Left ventricle myocardium superior (tissue), 1 donor: Measurements from ENCODE around the gene USP6NL. TPM values are rescaled to one million over a fixed set of nuclear protein-coding genes. Genes with fewer than 3 reads are reported as not detected.

Experiments
- ATAC-seq: fragments of 200-7000 bp; cut with Tn5 transposase; one replicate; pipeline ENCODE4 v1.9.1; 2020; ENCODE audit warnings: mild to moderate bottlenecking, moderate library complexity
- DNase-seq: peaks from one replicate; pipeline ENCODE4 v3.0.0-alpha.2; 2020
- intact Hi-C: fragments of 100-400 bp; cut with micrococcal nuclease; formaldehyde crosslinking; loops from one replicate; pipeline ENCODE4 v1.11.0; 2022
- total RNA-seq: library from RNA; stranded (reverse); fragmentation: NEBNext Ultra II Directional; extraction: Animal tissue kit (Norgen Biotek cat#: 25700); gene quantifications from one replicate; pipeline ENCODE4 v1.2.1, GENCODE V29; 2021
- donor health status: DM: no; HTN: yes; CAD: no; lungs with severe emphysema.

The USP6NL gene
- total RNA-seq, 1 donor from 2014 or later, result 6.9 TPM

GRCh38 chr10:11465406-11465805 lies 146.0 kb downstream of the USP6NL start:
- ATAC-seq, result no peak
- intact Hi-C loops, result no loop called here
- no peak for DNase-seq

GRCh38 chr10:11463111-11463510 lies 148.3 kb downstream of the USP6NL start:
- DNase-seq (no peak), ATAC-seq (no peak)
- intact Hi-C loops, result no loop called here

GRCh38 chr10:11462071-11462470 lies 149.4 kb downstream of the USP6NL start:
- DNase-seq, result no peak
- ATAC-seq, result no peak
- intact Hi-C loops, result no loop called here

- intact Hi-C loops, result no loop called here
- no peak for ATAC-seq
Measured at GRCh38 chr10:11457336-11457735, 154.1 kb downstream of the USP6NL start.

GRCh38 chr10:11454958-11455566 lies 156.4 kb downstream of the USP6NL start:
- intact Hi-C loops, result no loop called here
- DNase-seq (no peak), ATAC-seq (no peak)

More at GRCh38 chr10:11457336-11457735, 154.1 kb downstream of the USP6NL start:
- DNase-seq, result no peak

GRCh38 chr10:11454160-11454559 lies 157.3 kb downstream of the USP6NL start:
- intact Hi-C loops, result no loop called here
- DNase-seq (no peak), ATAC-seq (no peak)

GRCh38 chr10:11451640-11452260 lies 159.7 kb downstream of the USP6NL start:
- intact Hi-C loops, result no loop called here
- DNase-seq, result no peak
- no peak for ATAC-seq

- intact Hi-C loops, result no loop called here
- no peak for ATAC-seq
- no peak for DNase-seq
Measured at GRCh38 chr10:11450427-11450826, 161.0 kb downstream of the USP6NL start.

- intact Hi-C loops, result no loop called here
- ATAC-seq (no peak), DNase-seq (no peak)
Measured at GRCh38 chr10:11449761-11450160, 161.7 kb downstream of the USP6NL start.

- DNase-seq, result no peak
- no peak for ATAC-seq
- intact Hi-C loops, result no loop called here
Measured at GRCh38 chr10:11448545-11449244, 162.8 kb downstream of the USP6NL start.

- ATAC-seq (no peak), DNase-seq (no peak)
- intact Hi-C loops, result no loop called here
Measured at GRCh38 chr10:11448190-11448544, 163.3 kb downstream of the USP6NL start.

- DNase-seq (no peak), ATAC-seq (no peak)
- intact Hi-C loops, result no loop called here
Measured at GRCh38 chr10:11447586-11447985, 163.9 kb downstream of the USP6NL start.

GRCh38 chr10:11446864-11447263 lies 164.6 kb downstream of the USP6NL start:
- intact Hi-C loops, result no loop called here
- ATAC-seq (no peak), DNase-seq (no peak)

- intact Hi-C loops, result no loop called here
- ATAC-seq, result no peak
- DNase-seq, result no peak
Measured at GRCh38 chr10:11446133-11446532, 165.3 kb downstream of the USP6NL start.

- intact Hi-C loops, result no loop called here
- ATAC-seq (no peak), DNase-seq (no peak)
Measured at GRCh38 chr10:11444531-11445228, 166.8 kb downstream of the USP6NL start.

- DNase-seq (no peak), ATAC-seq (no peak)
- intact Hi-C loops, result no loop called here
Measured at GRCh38 chr10:11444155-11444530, 167.3 kb downstream of the USP6NL start.

GRCh38 chr10:11443468-11444154 lies 167.8 kb downstream of the USP6NL start:
- DNase-seq, result no peak
- intact Hi-C loops, result no loop called here
- no peak for ATAC-seq

GRCh38 chr10:11442001-11442773 lies 169.3 kb downstream of the USP6NL start:
- DNase-seq (no peak), ATAC-seq (no peak)
- intact Hi-C loops, result no loop called here

- DNase-seq, result no peak
- intact Hi-C loops, result no loop called here
- ATAC-seq, result no peak
Measured at GRCh38 chr10:11441151-11441535, 170.3 kb downstream of the USP6NL start.
